Osteocyte (in vitro differentiated cells): ENCODE results near the gene KAT6B. TPM values are rescaled to one million over a fixed set of nuclear protein-coding genes. Genes with fewer than 3 reads are reported as not detected.

ENCODE experiments used
- DNase-seq: peaks from one replicate; pipeline ENCODE4 v3.0.0; 2021; ENCODE audit warnings: mixed read lengths; ENCODE audit not compliant: unreplicated experiment; ENCODE audit errors: extremely low spot score
- H3K27ac Mint-ChIP-seq: one replicate; pipeline ENCODE4 v1.8.0; 2021; ENCODE audit warnings: mild to moderate bottlenecking, mixed read lengths; ENCODE audit not compliant: unreplicated experiment
- H3K27me3 Mint-ChIP-seq: one replicate; pipeline ENCODE4 v1.8.0; 2021; ENCODE audit warnings: mixed read lengths; ENCODE audit not compliant: unreplicated experiment
- H3K36me3 Mint-ChIP-seq: one replicate; pipeline ENCODE4 v1.8.0; 2021; ENCODE audit warnings: mixed read lengths; ENCODE audit not compliant: unreplicated experiment
- H3K4me1 Mint-ChIP-seq: one replicate; pipeline ENCODE4 v1.8.0; 2021; ENCODE audit warnings: mixed read lengths; ENCODE audit not compliant: unreplicated experiment
- H3K4me3 Mint-ChIP-seq: one replicate; pipeline ENCODE4 v1.8.0; 2021; ENCODE audit warnings: mild to moderate bottlenecking, moderate library complexity, mixed read lengths; ENCODE audit not compliant: unreplicated experiment
- H3K9me3 Mint-ChIP-seq: one replicate; pipeline ENCODE4 v1.8.0; 2021; ENCODE audit warnings: mixed read lengths; ENCODE audit not compliant: unreplicated experiment
- total RNA-seq: library from RNA; stranded (reverse); gene quantifications from 2 replicates; pipeline ENCODE4 v1.2.1, GENCODE V29; 2021
- TF ChIP-seq, protein P1 (sequence below): fragments of 200-600 bp; sonication (generic); IDR thresholded peaks from 2 replicates; pipeline ENCODE4 v1.5.0; 2021; ENCODE audit warnings: antibody characterized with exemption, mild to moderate bottlenecking, moderate library complexity

KAT6B gene
- total RNA-seq, 1 donor from 2014 or later = 28.2 TPM

DNA sequence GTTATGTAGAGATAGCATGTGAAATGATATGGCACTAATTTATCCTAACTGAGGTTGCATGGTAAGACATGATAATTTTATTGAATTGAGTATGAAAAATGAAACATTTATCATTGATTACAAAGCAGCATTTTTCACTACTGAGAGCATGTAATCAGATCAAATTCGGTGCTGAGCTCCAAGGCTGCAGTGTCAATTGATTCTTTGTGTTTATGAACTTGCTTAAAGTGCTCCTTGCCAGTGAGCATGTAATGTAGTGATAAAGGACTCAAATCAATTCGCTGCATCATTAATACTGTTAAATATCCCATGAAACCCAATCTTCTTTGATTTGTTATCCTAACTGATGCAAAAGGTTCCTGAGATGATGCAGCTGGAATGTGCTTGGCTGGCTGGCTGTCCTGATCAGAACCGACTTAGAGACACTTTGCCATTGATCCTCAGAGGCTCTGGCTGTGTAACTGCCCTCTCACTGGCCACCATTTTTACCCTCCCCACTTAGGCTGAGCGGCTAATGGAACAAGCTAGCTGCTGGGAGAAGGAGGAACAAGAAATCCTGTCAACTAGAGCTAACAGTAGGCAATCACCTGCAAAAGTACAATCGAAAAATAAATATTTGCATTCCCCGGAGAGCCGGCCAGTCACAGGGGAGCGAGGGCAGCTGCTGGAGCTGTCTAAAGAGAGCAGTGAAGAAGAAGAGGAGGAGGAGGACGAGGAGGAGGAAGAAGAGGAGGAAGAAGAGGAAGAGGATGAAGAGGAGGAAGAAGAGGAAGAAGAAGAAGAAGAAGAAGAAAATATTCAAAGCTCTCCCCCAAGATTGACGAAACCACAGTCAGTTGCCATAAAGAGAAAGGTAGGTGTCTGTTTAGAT is 195.2 kb downstream of the KAT6B start:
- no peak overlapping the region for H3K4me3 Mint-ChIP-seq
- TF ChIP-seq, protein P1, sequence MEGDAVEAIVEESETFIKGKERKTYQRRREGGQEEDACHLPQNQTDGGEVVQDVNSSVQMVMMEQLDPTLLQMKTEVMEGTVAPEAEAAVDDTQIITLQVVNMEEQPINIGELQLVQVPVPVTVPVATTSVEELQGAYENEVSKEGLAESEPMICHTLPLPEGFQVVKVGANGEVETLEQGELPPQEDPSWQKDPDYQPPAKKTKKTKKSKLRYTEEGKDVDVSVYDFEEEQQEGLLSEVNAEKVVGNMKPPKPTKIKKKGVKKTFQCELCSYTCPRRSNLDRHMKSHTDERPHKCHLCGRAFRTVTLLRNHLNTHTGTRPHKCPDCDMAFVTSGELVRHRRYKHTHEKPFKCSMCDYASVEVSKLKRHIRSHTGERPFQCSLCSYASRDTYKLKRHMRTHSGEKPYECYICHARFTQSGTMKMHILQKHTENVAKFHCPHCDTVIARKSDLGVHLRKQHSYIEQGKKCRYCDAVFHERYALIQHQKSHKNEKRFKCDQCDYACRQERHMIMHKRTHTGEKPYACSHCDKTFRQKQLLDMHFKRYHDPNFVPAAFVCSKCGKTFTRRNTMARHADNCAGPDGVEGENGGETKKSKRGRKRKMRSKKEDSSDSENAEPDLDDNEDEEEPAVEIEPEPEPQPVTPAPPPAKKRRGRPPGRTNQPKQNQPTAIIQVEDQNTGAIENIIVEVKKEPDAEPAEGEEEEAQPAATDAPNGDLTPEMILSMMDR = no peak
- no peaks in the 10 kb centered on the region for H3K4me1 Mint-ChIP-seq
- H3K9me3 Mint-ChIP-seq = no peaks in the 10 kb centered on the region
- H3K27ac Mint-ChIP-seq = no peak overlapping the region
- H3K36me3 Mint-ChIP-seq = peaks cover 29% of the 10 kb centered on the region
- DNase-seq = no peak
- no peaks in the 10 kb centered on the region for H3K27me3 Mint-ChIP-seq

DNA sequence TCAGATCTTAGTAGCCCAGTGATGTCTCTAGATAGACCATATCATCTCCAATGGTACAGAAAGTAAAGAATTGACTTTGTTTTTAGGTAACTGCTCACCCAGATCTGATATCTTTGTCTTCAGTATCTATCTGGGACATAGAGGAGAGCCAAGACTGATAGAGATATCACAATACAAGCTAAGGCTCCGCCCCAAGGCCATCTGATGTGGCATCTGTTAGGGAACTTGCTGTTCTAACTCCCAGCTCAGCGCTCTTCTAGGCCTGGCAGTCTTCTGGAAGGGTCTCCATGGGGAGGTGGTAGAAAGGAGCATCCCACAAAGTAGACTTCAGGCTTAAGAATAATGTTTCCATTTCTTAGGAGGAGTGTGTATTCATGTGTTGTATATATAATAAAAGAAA is 196.7 kb downstream of the KAT6B start:
- DNase-seq = no peak
- no peaks in the 10 kb centered on the region for H3K4me1 Mint-ChIP-seq
- no peaks in the 10 kb centered on the region for H3K9me3 Mint-ChIP-seq
- no peaks in the 10 kb centered on the region for H3K27me3 Mint-ChIP-seq
- TF ChIP-seq, protein P1 = no peak
- peaks cover 35% of the 10 kb centered on the region for H3K36me3 Mint-ChIP-seq
- H3K4me3 Mint-ChIP-seq = no peak overlapping the region
- no peak overlapping the region for H3K27ac Mint-ChIP-seq

DNA sequence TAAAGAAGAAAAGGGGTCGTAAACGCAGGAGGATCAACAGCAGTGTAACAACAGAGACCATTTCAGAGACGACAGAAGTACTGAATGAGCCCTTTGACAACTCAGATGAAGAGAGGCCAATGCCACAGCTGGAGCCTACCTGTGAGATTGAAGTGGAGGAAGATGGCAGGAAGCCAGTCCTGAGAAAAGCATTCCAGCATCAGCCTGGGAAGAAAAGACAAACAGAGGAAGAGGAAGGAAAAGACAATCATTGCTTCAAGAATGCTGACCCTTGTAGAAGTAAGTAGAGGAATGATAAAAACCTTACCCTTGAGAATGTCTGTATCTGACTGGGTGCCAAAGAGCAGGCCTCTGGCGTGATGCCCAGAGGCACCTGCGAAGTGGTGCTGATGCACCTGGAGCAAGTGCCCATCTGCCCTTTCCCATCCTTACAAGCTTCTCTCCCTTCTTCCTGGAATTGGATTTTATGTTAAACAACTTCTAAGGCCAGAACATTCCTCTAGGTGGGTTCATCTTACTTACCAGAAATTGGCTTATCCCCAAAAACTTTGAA is 198.6 kb downstream of the KAT6B start:
- H3K36me3 Mint-ChIP-seq = peaks cover 55% of the 10 kb centered on the region
- DNase-seq = no peak
- H3K4me1 Mint-ChIP-seq = no peaks in the 10 kb centered on the region
- no peak overlapping the region for H3K4me3 Mint-ChIP-seq
- no peaks in the 10 kb centered on the region for H3K9me3 Mint-ChIP-seq
- H3K27ac Mint-ChIP-seq = no peak overlapping the region
- TF ChIP-seq, protein P1 = no peak
- no peaks in the 10 kb centered on the region for H3K27me3 Mint-ChIP-seq

DNA sequence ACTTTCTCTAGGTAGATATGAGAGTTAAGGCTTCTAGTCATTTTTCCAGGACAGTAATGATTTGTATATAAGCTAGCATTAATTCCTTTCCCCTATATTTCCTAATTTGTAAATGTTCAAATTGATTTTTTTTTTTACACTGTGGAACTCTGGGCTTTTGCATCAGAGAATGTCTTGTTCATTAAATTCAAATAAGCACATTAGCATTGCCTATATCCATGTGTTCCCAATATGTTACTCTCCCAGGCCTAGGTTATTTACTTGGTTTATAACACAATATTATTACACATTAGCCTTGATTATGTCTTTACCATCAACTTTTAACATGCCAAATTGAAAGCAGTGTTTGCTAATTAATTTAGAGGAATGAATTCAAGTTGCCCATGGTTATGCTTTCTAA is 201.6 kb downstream of the KAT6B start:
- TF ChIP-seq, protein P1 = no peak
- H3K9me3 Mint-ChIP-seq = no peaks in the 10 kb centered on the region

DNA sequence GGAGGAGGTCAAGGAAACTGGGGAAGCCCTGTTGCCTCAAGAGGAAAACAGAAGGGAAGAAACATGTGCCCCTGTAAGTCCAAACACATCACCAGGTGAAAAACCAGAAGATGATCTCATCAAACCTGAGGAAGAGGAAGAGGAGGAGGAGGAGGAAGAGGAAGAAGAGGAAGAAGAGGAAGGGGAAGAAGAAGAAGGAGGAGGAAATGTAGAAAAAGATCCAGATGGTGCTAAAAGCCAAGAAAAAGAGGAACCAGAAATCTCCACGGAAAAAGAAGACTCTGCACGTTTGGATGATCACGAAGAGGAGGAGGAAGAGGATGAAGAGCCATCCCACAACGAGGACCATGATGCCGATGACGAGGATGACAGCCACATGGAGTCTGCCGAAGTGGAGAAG is 202.3 kb downstream of the KAT6B start:
- no peak for DNase-seq
- Mint-ChIP-seq H3K9me3 (no peaks in the 10 kb centered on the region), H3K27ac (no peak overlapping the region), H3K4me1 (no peaks in the 10 kb centered on the region), H3K27me3 (no peaks in the 10 kb centered on the region), H3K36me3 (peaks cover 57% of the 10 kb centered on the region), H3K4me3 (no peak overlapping the region)
- TF ChIP-seq, protein P1 = no peak

More for the DNA sequence above, 201.6 kb downstream of the KAT6B start:
- Mint-ChIP-seq H3K4me1 (no peaks in the 10 kb centered on the region), H3K27ac (no peak overlapping the region), H3K27me3 (no peaks in the 10 kb centered on the region), H3K4me3 (no peak overlapping the region), H3K36me3 (peaks cover 59% of the 10 kb centered on the region)
- no peak for DNase-seq
